OCI-M2 (cell line): Measurements from ENCODE around the gene E2F1.

Source experiments
- DNase-seq: peaks from one replicate; lab custom pipeline; 2025; ENCODE audit not compliant: unreplicated experiment; lab: John Stamatoyannopoulos, UW

Gene E2F1

GRCh38 chr20:33672426-33673113 lies 13.6 kb downstream of the E2F1 start:
- no peak for DNase-seq

- DNase-seq, result no peak
Measured at GRCh38 chr20:33671573-33672288, 14.5 kb downstream of the E2F1 start.

- no peak for DNase-seq
Measured at GRCh38 chr20:33670715-33671499, 15.3 kb downstream of the E2F1 start.

- DNase-seq, result no peak
Measured at GRCh38 chr20:33669873-33670640, 16.1 kb downstream of the E2F1 start.

- DNase-seq, result no peak
Measured at GRCh38 chr20:33669224-33669623, 17.0 kb downstream of the E2F1 start.

GRCh38 chr20:33668466-33669155 lies 17.6 kb downstream of the E2F1 start:
- no peak for DNase-seq

- peak; percentile 52 for DNase-seq
Measured at GRCh38 chr20:33667676-33668465, 18.3 kb downstream of the E2F1 start.

- no peak for DNase-seq
Measured at GRCh38 chr20:33667245-33667675, 18.9 kb downstream of the E2F1 start.

GRCh38 chr20:33666293-33667244 lies 19.6 kb downstream of the E2F1 start, which contains the start of gene ACTL10:
TSS of gene ACTL10 (plus strand) at chr20:33666943. CDS start at chr20:33667498, 555 bp downstream.
- peak; percentile 98 for DNase-seq

- no peak for DNase-seq
Measured at GRCh38 chr20:33664762-33665144, 21.4 kb downstream of the E2F1 start.

GRCh38 chr20:33664085-33664761 lies 22.0 kb downstream of the E2F1 start:
- no peak for DNase-seq

- no peak for DNase-seq
Measured at GRCh38 chr20:33663161-33664084, 22.8 kb downstream of the E2F1 start.

- DNase-seq, result no peak
Measured at GRCh38 chr20:33662172-33662571, 24.0 kb downstream of the E2F1 start, which contains the start of gene C20orf144. TSS of gene C20orf144 (plus strand) at chr20:33662327. CDS start at chr20:33662346, 19 bp downstream.

GRCh38 chr20:33660685-33661058 lies 25.5 kb downstream of the E2F1 start:
- DNase-seq, result no peak

- DNase-seq, result no peak
Measured at GRCh38 chr20:33660035-33660684, 26.0 kb downstream of the E2F1 start.

- no peak for DNase-seq
Measured at GRCh38 chr20:33659341-33660034, 26.7 kb downstream of the E2F1 start.
